HEK293 (cell line): Measurements from ENCODE around the gene MTLN.
"Not testable (repeated sequence)": the region's sequence is repeated elsewhere in the genome, so short reads cannot be mapped to it uniquely, and the experiment has no call there.

Experiments used
- CTCF ChIA-PET: fragments of 350-600 bp; formaldehyde crosslinking; extraction: SDS; loops from one replicate; lab custom pipeline; 2021; ENCODE audit warnings: antibody characterized with exemption; lab: Yijun Ruan, JAX
- POLR2A ChIA-PET: fragments of 300-600 bp; formaldehyde crosslinking; extraction: SDS; loops from one replicate; lab custom pipeline; 2020; ENCODE audit warnings: antibody characterized with exemption, inconsistent platforms; lab: Yijun Ruan, JAX
- H3K27ac ChIP-seq: fragments of 200-500 bp; sonication (Bioruptor generic); 2 replicates; pipeline ENCODE4 v1.5.1; 2014; ENCODE audit warnings: low read depth, low read length, control low read depth, inconsistent platforms; ENCODE audit errors: extremely low read depth
- H3K36me3 ChIP-seq, 2 experiments: fragments of 200-500 bp in 1 of 2; sonication (Bioruptor generic) in 1 of 2; 1 replicate in 1 of 2; 2 replicates in 1 of 2; pipeline ENCODE4 v1.5.1; 2014 to 2017; ENCODE audit warnings: inconsistent platforms in 2 of 2, low read length in 2 of 2; ENCODE audit not compliant: control insufficient read depth in 2 of 2, insufficient read depth in 1 of 2
- H3K4me1 ChIP-seq: fragments of 200-500 bp; sonication (Bioruptor generic); 2 replicates; pipeline ENCODE4 v1.5.1; 2014; ENCODE audit warnings: mild to moderate bottlenecking, low read length, inconsistent platforms; ENCODE audit not compliant: control insufficient read depth, insufficient read depth
- H3K4me3 ChIP-seq: 2 replicates; pipeline ENCODE4 v1.5.1; 2011; ENCODE audit warnings: low read depth, mild to moderate bottlenecking, control low read depth, low read length, moderate library complexity
- H3K9me3 ChIP-seq: fragments of 200-500 bp; sonication (Bioruptor generic); 2 replicates; pipeline ENCODE4 v1.5.1; 2014; ENCODE audit warnings: low read depth, low read length, inconsistent platforms; ENCODE audit not compliant: control insufficient read depth, insufficient read depth
- KLF10 ChIP-seq: fragments of 450-650 bp; IDR thresholded peaks from 2 replicates; pipeline ENCODE4 v1.5.1; 2018; ENCODE audit warnings: missing biosample characterization, mild to moderate bottlenecking, missing genetic modification characterization
- OVOL3 ChIP-seq: fragments of 450-650 bp; formaldehyde crosslinking; IDR thresholded peaks from 2 replicates; pipeline ENCODE4 v1.5.1; 2016; ENCODE audit warnings: missing biosample characterization, missing genetic modification characterization
- SCRT2 ChIP-seq: fragments of 450-650 bp; formaldehyde crosslinking; IDR thresholded peaks from 2 replicates; pipeline ENCODE4 v1.5.1; 2016; ENCODE audit warnings: missing biosample characterization, missing genetic modification characterization
- SP2 ChIP-seq: fragments of 450-650 bp; formaldehyde crosslinking; IDR thresholded peaks from 2 replicates; pipeline ENCODE4 v1.5.1; 2016; ENCODE audit warnings: missing biosample characterization, missing genetic modification characterization
- SP3 ChIP-seq: fragments of 450-650 bp; formaldehyde crosslinking; IDR thresholded peaks from 2 replicates; pipeline ENCODE4 v1.5.1; 2016; ENCODE audit warnings: missing biosample characterization, missing genetic modification characterization
- ZBTB6 ChIP-seq: fragments of 450-650 bp; formaldehyde crosslinking; IDR thresholded peaks from 2 replicates; pipeline ENCODE4 v1.5.1; 2017; ENCODE audit warnings: missing biosample characterization, missing genetic modification characterization
- ZFP37 ChIP-seq: fragments of 450-650 bp; formaldehyde crosslinking; IDR thresholded peaks from 2 replicates; pipeline ENCODE4 v1.5.1; 2016; ENCODE audit warnings: missing biosample characterization, missing genetic modification characterization
- ZIC2 ChIP-seq: fragments of 450-650 bp; formaldehyde crosslinking; IDR thresholded peaks from 2 replicates; pipeline ENCODE4 v1.5.1; 2016; ENCODE audit warnings: missing biosample characterization, missing genetic modification characterization
- ZNF274 ChIP-seq, 2 experiments: fragments of 200-500 bp in 1 of 2; fragments of 450-650 bp in 1 of 2; sonication (Bioruptor generic) in 1 of 2; formaldehyde crosslinking in 1 of 2; IDR thresholded peaks; 2 replicates each; pipeline versions ENCODE4 v1.5.1 to v1.6.1; 2014 to 2016; ENCODE audit warnings: borderline replicate concordance in 1 of 2, inconsistent platforms in 1 of 2, low read length in 1 of 2, missing biosample characterization in 1 of 2, missing genetic modification characterization in 1 of 2
- ZNF394 ChIP-seq: fragments of 450-650 bp; formaldehyde crosslinking; IDR thresholded peaks from 2 replicates; pipeline ENCODE4 v1.5.1; 2016; ENCODE audit warnings: missing biosample characterization, missing genetic modification characterization, mild to moderate bottlenecking, moderate library complexity, borderline replicate concordance
- ZNF423 ChIP-seq: fragments of 450-650 bp; formaldehyde crosslinking; IDR thresholded peaks from 2 replicates; pipeline ENCODE4 v1.5.1; 2016; ENCODE audit warnings: missing biosample characterization, missing genetic modification characterization
- ZNF488 ChIP-seq: fragments of 450-650 bp; formaldehyde crosslinking; IDR thresholded peaks from 2 replicates; pipeline ENCODE4 v1.5.1; 2016; ENCODE audit warnings: missing biosample characterization, missing genetic modification characterization
- ZNF549 ChIP-seq: fragments of 450-650 bp; IDR thresholded peaks from 2 replicates; pipeline ENCODE4 v1.5.1; 2018; ENCODE audit warnings: missing biosample characterization, missing genetic modification characterization, mild to moderate bottlenecking, inconsistent platforms, moderate library complexity
- ZNF629 ChIP-seq: fragments of 450-650 bp; formaldehyde crosslinking; IDR thresholded peaks from 2 replicates; pipeline ENCODE4 v1.5.1; 2017; ENCODE audit warnings: missing biosample characterization, missing genetic modification characterization
- ZNF747 ChIP-seq: fragments of 450-650 bp; formaldehyde crosslinking; IDR thresholded peaks from 2 replicates; pipeline ENCODE4 v1.5.1; 2016; ENCODE audit warnings: missing biosample characterization, missing genetic modification characterization
- TF ChIP-seq, protein P1 (sequence below): fragments of 450-650 bp; formaldehyde crosslinking; IDR thresholded peaks from 2 replicates; pipeline ENCODE4 v1.5.1; 2017; ENCODE audit warnings: missing biosample characterization, mild to moderate bottlenecking, missing genetic modification characterization, moderate library complexity

MTLN gene

DNA sequence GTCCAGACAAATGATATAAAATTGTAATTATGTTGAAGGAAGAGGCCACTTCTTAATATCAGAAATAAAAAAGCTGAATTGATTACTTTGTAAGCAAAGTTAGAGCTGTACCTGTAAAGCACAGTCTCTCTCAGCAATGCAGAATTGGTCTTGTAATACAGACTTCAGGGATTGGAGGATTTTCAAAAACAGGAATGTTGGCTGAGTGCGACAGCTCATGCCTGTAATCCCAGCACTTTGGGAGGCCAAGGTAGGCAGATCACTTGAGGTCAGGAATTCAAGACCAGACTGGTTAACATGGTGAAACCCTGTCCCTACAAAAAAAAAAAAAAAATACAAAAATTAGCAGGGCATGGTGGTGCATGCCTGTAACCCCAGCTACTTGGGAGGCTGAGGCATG, 10.3 kb upstream of the MTLN start:
- H3K9me3 ChIP-seq, H3K27ac ChIP-seq, H3K36me3 ChIP-seq, CTCF ChIA-PET, POLR2A ChIA-PET, H3K4me1 ChIP-seq, H3K4me3 ChIP-seq: not testable (repeated sequence)

DNA sequence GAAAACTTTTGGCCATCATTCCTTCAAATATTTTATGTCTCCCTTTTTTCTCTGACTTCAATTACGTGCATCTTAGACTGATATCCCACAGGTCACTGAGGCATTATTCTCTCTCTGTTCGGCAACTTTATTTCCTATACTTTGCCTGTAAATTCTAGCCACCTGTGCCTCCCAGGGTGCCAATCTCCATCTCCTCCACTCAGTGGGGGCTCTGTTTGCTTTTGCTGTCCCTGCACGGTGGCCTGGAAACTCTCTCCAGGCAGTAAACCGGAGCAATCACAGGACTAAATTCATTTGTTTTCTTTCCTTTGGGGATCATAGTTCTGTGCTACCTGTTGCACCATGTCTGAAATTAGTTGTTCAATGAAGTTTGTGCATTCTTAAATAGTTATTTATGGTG, 9.6 kb upstream of the MTLN start:
- Histone ChIP-seq H3K9me3 (no peaks in the 10 kb centered on the region), H3K36me3 (no peaks in the 10 kb centered on the region), H3K4me1 (no peaks in the 10 kb centered on the region), H3K4me3 (no peak overlapping the region), H3K27ac (no peak overlapping the region)
- CTCF ChIA-PET, result no interaction called here
- POLR2A ChIA-PET, result no interaction called here
- TF ChIP-seq ZNF274 (IDR thresholded peaks at IDR 0.05; ENCODE audit: low read length), result no peak
- no peak for TF ChIP-seq ZNF274 (tag by site-specific recombination; IDR thresholded peaks at IDR 0.05; ENCODE audit: borderline replicate concordance)
- peak; percentile 57 for TF ChIP-seq ZIC2 (tag by site-specific recombination)
- peak; percentile 62; the same call in 1 of the 2 replicates for TF ChIP-seq SCRT2 (tag by site-specific recombination)
- TF ChIP-seq ZNF488 (tag by site-specific recombination), result no peak
- no peak for TF ChIP-seq ZNF549 (tag by site-specific recombination)

- H3K4me1 ChIP-seq, result no peaks in the 10 kb centered on the region
- POLR2A ChIA-PET, result no interaction called here
- TF ChIP-seq SP2 (tag by site-specific recombination) (no peak), ZNF423 (no peak), OVOL3 (tag by site-specific recombination) (no peak), ZNF394 (tag by site-specific recombination) (no peak), ZBTB6 (no peak), KLF10 (no peak), ZNF629 (no peak)
- TF ChIP-seq, all 188 proteins: peak for 0
- H3K4me3 ChIP-seq, result no peak overlapping the region
- H3K9me3 ChIP-seq, result no peaks in the 10 kb centered on the region
- CTCF ChIA-PET, result no interaction called here
- no peaks in the 10 kb centered on the region for H3K36me3 ChIP-seq
- H3K27ac ChIP-seq, result no peak overlapping the region
These were observed 7.8 kb upstream of the MTLN start for GRCh38 chr2:110220190-110220564.

DNA sequence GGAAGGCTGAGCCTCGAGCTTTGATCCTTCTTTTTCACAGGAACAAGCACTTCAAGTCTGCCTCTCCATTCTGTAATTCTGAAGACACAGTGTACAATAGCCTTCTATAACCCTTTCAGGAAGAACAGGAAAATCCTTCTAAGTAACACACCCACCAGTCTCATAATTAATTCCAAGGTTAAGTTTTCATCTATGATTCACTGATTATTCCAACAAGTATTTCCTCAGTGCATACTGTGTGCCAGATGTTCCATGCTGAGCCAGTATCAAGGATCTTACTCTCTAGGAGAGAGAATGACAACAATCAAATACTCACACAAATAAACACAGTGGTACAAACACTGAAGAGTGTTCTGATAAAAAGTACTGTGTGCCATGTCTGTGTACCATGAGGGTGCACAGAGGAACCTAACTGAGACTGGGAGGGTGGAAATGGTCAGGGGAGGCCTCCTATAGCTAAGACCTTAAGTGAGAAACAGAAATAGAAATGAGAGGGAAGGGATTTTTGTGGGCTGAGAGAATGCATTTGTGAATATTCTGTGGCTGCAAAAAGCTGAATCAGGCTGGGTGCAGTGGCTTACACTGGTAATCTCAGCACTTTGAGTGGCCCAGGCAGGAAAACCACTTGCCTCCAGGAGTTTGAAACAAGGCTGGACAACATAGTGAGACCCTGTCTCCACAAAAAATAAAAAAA, 7.3 kb upstream of the MTLN start:
- CTCF ChIA-PET, result no interaction called here
- no peaks in the 10 kb centered on the region for H3K9me3 ChIP-seq
- no peaks in the 10 kb centered on the region for H3K36me3 ChIP-seq
- no peak overlapping the region for H3K27ac ChIP-seq
- TF ChIP-seq ZFP37 (tag by site-specific recombination), result no peak
- no peak for TF ChIP-seq SP3 (tag by site-specific recombination)
- no peak for TF ChIP-seq ZNF274 (IDR thresholded peaks at IDR 0.05; ENCODE audit: low read length)
- no peak for TF ChIP-seq ZNF274 (tag by site-specific recombination; IDR thresholded peaks at IDR 0.05; ENCODE audit: borderline replicate concordance)
- TF ChIP-seq, protein P1, sequence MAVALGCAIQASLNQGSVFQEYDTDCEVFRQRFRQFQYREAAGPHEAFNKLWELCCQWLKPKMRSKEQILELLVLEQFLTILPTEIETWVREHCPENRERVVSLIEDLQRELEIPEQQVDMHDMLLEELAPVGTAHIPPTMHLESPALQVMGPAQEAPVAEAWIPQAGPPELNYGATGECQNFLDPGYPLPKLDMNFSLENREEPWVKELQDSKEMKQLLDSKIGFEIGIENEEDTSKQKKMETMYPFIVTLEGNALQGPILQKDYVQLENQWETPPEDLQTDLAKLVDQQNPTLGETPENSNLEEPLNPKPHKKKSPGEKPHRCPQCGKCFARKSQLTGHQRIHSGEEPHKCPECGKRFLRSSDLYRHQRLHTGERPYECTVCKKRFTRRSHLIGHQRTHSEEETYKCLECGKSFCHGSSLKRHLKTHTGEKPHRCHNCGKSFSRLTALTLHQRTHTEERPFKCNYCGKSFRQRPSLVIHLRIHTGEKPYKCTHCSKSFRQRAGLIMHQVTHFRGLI (tag by site-specific recombination), result no peak
- no peak for TF ChIP-seq ZNF747 (tag by site-specific recombination)
- no peak overlapping the region for H3K4me3 ChIP-seq
- no peaks in the 10 kb centered on the region for H3K4me1 ChIP-seq
- POLR2A ChIA-PET, result no interaction called here

DNA sequence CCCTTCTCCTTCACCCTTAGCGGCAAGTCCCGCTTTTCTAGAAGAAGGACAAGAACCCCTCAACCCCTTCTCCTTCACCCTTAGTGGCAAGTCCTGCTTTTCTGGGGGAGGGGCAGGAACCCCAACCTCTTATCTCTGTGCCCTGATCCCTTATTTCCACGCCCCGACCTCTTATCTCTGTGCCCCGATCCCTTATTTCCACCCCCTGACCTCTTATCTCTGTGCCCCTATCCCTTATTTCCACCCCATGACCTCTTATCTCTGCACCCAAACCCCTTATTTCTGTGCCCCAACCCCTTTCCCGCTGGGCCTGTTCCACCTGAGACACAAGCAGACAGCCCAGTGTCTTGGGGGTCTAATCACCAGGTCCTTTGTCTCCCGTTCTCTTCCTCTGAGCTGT, 6.5 kb upstream of the MTLN start:
- H3K4me3 ChIP-seq, H3K27ac ChIP-seq, H3K4me1 ChIP-seq, H3K36me3 ChIP-seq, H3K9me3 ChIP-seq, CTCF ChIA-PET, POLR2A ChIA-PET: not testable (repeated sequence)
